Measurements from ENCODE around the gene ABLIM2. TPM values are rescaled to one million over a fixed set of nuclear protein-coding genes. Genes with fewer than 3 reads are reported as not detected.

ABLIM2 gene
- total RNA-seq, 1 experiment from 2014 or later: 1.0 TPM

DNA sequence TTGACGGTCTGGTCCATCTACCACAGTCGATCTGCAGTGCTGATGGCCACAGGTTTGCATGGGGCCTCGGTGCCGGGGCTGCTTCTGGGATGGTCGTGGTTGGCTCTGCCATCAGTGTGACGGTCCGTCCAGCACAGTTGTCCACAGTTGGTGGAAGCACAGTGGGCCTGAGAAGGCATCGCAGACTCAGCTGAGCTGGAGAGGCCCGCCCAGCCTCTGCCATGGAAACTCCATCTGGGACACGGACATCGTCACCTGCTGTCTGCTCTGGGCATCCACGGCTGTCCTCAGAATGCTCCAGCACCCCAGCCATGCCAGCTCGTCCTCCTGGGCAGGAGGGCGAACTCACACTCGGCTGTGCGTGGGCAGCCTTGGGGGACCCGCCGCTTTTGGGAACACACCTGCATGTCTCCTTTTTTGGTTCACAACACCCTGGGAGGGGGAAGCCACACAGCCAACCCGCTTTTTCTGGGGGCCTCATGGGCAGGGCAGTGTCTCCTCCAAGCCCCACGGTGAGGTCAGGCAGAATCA lies 33.0 kb downstream of the ABLIM2 start:
- H3K23ac ChIP-seq (ENCODE audit: insufficient read length, low read depth, low read length): no peak overlapping the region
- H2BK15ac ChIP-seq (ENCODE audit: low read depth, low read length): no peak overlapping the region
- H3K36me3 Mint-ChIP-seq (ENCODE audit: insufficient read depth in 1 of 3, low read depth in 3 of 3): no peaks in the 10 kb centered on the region
- no peak overlapping the region for H4K5ac ChIP-seq (ENCODE audit: insufficient read length, low read depth, low read length)
- no peaks in the 10 kb centered on the region; the same call in 1 of the 2 replicates for H3K27me3 Mint-ChIP-seq (ENCODE audit: low read depth)
- H3K56ac ChIP-seq (ENCODE audit: insufficient read length, low read depth, low read length): no peak overlapping the region
- no peaks in the 10 kb centered on the region for H3K23me2 ChIP-seq (ENCODE audit: insufficient read length, low read depth, low read length, poor library complexity, severe bottlenecking)
- H2BK12ac ChIP-seq (ENCODE audit: insufficient read length, low read depth, low read length): no peak overlapping the region
- no peaks in the 10 kb centered on the region for H3K9me3 ChIP-seq (ENCODE audit: control insufficient read depth, low read depth, low read length)
- no peak overlapping the region for H3K4me2 ChIP-seq (ENCODE audit: insufficient read depth, insufficient read length, low read length)
- no peaks in the 10 kb centered on the region for H3K79me2 ChIP-seq (ENCODE audit: insufficient read depth, low read length)
- H3K4me1 Mint-ChIP-seq: peaks cover 14 to 25% of the 10 kb centered on the region in 2 experiments
- H2BK20ac ChIP-seq (ENCODE audit: low read depth, low read length, poor library complexity, severe bottlenecking): no peak overlapping the region
- no peak overlapping the region; the same call in 1 of the 2 replicates for H3K14ac ChIP-seq (ENCODE audit: insufficient read depth, low read length)
- no peak for DNase-seq
- WGBS (ENCODE audit: extremely low coverage, insufficient read length, low lambda C conversion rate): no CpG with 5 or more reads among the region's 20 CpGs
- TF ChIP-seq, protein P1, sequence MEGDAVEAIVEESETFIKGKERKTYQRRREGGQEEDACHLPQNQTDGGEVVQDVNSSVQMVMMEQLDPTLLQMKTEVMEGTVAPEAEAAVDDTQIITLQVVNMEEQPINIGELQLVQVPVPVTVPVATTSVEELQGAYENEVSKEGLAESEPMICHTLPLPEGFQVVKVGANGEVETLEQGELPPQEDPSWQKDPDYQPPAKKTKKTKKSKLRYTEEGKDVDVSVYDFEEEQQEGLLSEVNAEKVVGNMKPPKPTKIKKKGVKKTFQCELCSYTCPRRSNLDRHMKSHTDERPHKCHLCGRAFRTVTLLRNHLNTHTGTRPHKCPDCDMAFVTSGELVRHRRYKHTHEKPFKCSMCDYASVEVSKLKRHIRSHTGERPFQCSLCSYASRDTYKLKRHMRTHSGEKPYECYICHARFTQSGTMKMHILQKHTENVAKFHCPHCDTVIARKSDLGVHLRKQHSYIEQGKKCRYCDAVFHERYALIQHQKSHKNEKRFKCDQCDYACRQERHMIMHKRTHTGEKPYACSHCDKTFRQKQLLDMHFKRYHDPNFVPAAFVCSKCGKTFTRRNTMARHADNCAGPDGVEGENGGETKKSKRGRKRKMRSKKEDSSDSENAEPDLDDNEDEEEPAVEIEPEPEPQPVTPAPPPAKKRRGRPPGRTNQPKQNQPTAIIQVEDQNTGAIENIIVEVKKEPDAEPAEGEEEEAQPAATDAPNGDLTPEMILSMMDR (conservative IDR thresholded peaks at IDR 0.05): no peak
- no peaks in the 10 kb centered on the region; the same call in 1 of the 2 replicates for H3K4me1 ChIP-seq (ENCODE audit: insufficient read depth, low read length)
- H3K4me3 Mint-ChIP-seq: no peak overlapping the region
- no peak overlapping the region for H2AK5ac ChIP-seq (ENCODE audit: insufficient read length, low read length)
- no peak overlapping the region for H3K4ac ChIP-seq (ENCODE audit: low read depth, low read length)
- no peak overlapping the region for H2AFZ ChIP-seq (ENCODE audit: low read length)
- H2BK120ac ChIP-seq (ENCODE audit: low read depth, low read length, poor library complexity, severe bottlenecking): no peak overlapping the region
- no peak overlapping the region for H4K8ac ChIP-seq (replicated peaks; ENCODE audit: insufficient read length, low read depth, low read length)
- no peak overlapping the region for H4K91ac ChIP-seq (ENCODE audit: insufficient read length, low read depth, low read length)
- no peaks in the 10 kb centered on the region for H3K27me3 ChIP-seq (ENCODE audit: insufficient read depth, low read length)
- no peak overlapping the region for H2BK5ac ChIP-seq (ENCODE audit: insufficient read length, low read length)
- H3K9ac ChIP-seq (ENCODE audit: extremely low read depth, insufficient read length, low read length): no peak overlapping the region
- no peak overlapping the region; a peak in 2 of 7 replicates for H3K27ac Mint-ChIP-seq
- no peak overlapping the region for H3K27ac ChIP-seq (ENCODE audit: insufficient read length, low read depth, low read length)
- no peak overlapping the region for H3T11ph ChIP-seq (ENCODE audit: low read length)
- no peaks in the 10 kb centered on the region for H4K20me1 ChIP-seq (ENCODE audit: control insufficient read depth, insufficient read depth, insufficient read length)
- H3K18ac ChIP-seq (ENCODE audit: insufficient read length, low read depth, low read length): no peak overlapping the region
- no peaks in the 10 kb centered on the region for H3K9me3 Mint-ChIP-seq
- H3K79me1 ChIP-seq (ENCODE audit: insufficient read depth, low read depth, low read length, poor library complexity, severe bottlenecking): no peaks in the 10 kb centered on the region
